ENCODE measurements around the gene USP3.

DNA sequence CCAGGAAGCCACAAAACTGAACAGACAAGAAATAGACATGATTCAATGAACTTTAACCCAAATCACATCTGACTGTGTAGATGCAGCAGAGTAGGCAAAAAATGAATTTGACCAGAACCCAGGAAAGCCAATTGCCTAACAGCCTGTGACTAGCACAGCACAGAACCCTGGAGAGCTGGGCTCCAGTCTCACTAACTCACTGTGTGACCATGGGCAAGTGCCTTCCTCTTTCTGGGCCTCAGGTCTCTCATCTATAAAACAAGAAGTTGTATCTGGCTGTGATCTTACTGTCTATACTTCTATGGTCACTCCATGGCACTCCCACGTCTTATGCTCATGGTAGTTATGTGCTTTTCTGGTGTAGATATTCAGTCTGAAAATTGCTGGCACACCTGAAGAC, 48.1 kb upstream of the USP3 start:
- TF ChIP-seq, protein P1, sequence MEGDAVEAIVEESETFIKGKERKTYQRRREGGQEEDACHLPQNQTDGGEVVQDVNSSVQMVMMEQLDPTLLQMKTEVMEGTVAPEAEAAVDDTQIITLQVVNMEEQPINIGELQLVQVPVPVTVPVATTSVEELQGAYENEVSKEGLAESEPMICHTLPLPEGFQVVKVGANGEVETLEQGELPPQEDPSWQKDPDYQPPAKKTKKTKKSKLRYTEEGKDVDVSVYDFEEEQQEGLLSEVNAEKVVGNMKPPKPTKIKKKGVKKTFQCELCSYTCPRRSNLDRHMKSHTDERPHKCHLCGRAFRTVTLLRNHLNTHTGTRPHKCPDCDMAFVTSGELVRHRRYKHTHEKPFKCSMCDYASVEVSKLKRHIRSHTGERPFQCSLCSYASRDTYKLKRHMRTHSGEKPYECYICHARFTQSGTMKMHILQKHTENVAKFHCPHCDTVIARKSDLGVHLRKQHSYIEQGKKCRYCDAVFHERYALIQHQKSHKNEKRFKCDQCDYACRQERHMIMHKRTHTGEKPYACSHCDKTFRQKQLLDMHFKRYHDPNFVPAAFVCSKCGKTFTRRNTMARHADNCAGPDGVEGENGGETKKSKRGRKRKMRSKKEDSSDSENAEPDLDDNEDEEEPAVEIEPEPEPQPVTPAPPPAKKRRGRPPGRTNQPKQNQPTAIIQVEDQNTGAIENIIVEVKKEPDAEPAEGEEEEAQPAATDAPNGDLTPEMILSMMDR (conservative IDR thresholded peaks at IDR 0.05), result no peak
- no peak for TF ChIP-seq ZFX (IDR thresholded peaks at IDR 0.05)
